ENCODE measurements around the gene ZNF282. TPM values are rescaled to one million over a fixed set of nuclear protein-coding genes. Genes with fewer than 3 reads are reported as not detected.

ZNF282 gene
- total RNA-seq, 1 experiment from 2014 or later, result 39.0 TPM

DNA sequence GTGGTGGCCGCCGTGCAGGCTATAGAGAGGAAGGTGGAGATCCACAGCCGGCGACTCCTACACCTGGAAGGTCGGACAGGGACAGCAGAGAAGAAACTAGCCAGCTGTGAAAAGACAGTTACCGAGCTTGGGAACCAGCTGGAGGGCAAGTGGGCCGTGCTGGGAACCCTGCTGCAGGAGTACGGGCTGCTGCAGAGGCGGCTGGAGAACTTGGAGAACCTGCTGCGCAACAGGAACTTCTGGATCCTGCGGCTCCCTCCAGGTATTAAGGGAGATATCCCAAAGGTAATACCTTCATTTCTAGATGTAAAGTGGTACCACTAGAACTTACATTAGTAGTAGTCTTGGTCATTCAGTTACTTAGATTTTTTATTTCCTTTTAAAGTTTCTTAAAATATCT lies 41.3 kb upstream of the ZNF282 start:
- Histone ChIP-seq H3K27me3 (ENCODE audit: insufficient read depth, low read length) (no peaks in the 10 kb centered on the region), H3K9me3 (ENCODE audit: control insufficient read depth, low read depth, low read length) (no peaks in the 10 kb centered on the region), H2BK5ac (ENCODE audit: insufficient read length, low read length) (no peak overlapping the region), H4K5ac (ENCODE audit: insufficient read length, low read depth, low read length) (no peak overlapping the region), H3K9ac (ENCODE audit: extremely low read depth, insufficient read length, low read length) (no peak overlapping the region), H3K14ac (ENCODE audit: insufficient read depth, low read length) (no peak overlapping the region), H3K79me2 (ENCODE audit: insufficient read depth, low read length) (peaks cover 55% of the 10 kb centered on the region), H4K8ac (replicated peaks; ENCODE audit: insufficient read length, low read depth, low read length) (no peak overlapping the region), H3K56ac (ENCODE audit: insufficient read length, low read depth, low read length) (no peak overlapping the region), H3K18ac (ENCODE audit: insufficient read length, low read depth, low read length) (no peak overlapping the region), H3K4me1 (ENCODE audit: insufficient read depth, low read length) (no peaks in the 10 kb centered on the region; the same call in 1 of the 2 replicates), H2AK5ac (ENCODE audit: insufficient read length, low read length) (no peak overlapping the region), H2BK120ac (ENCODE audit: low read depth, low read length, poor library complexity, severe bottlenecking) (no peak overlapping the region), H2AFZ (ENCODE audit: low read length) (no peak overlapping the region), H2BK12ac (ENCODE audit: insufficient read length, low read depth, low read length) (no peak overlapping the region), H3K4me2 (ENCODE audit: insufficient read depth, insufficient read length, low read length) (no peak overlapping the region), H4K20me1 (ENCODE audit: control insufficient read depth, insufficient read depth, insufficient read length) (no peaks in the 10 kb centered on the region), H3K79me1 (ENCODE audit: insufficient read depth, low read depth, low read length, poor library complexity, severe bottlenecking) (peaks cover 6% of the 10 kb centered on the region), H3K27ac (ENCODE audit: insufficient read length, low read depth, low read length) (no peak overlapping the region), H3K23ac (ENCODE audit: insufficient read length, low read depth, low read length) (no peak overlapping the region), H3K4ac (ENCODE audit: low read depth, low read length) (no peak overlapping the region), H3K23me2 (ENCODE audit: insufficient read length, low read depth, low read length, poor library complexity, severe bottlenecking) (no peaks in the 10 kb centered on the region), H3T11ph (ENCODE audit: low read length) (no peak overlapping the region), H4K91ac (ENCODE audit: insufficient read length, low read depth, low read length) (no peak overlapping the region), H2BK15ac (ENCODE audit: low read depth, low read length) (no peak overlapping the region), H2BK20ac (ENCODE audit: low read depth, low read length, poor library complexity, severe bottlenecking) (no peak overlapping the region)
- peaks cover 54 to 81% (median 54%) of the 10 kb centered on the region in 3 experiments for H3K36me3 Mint-ChIP-seq (ENCODE audit: insufficient read depth in 1 of 3, low read depth in 3 of 3)
- WGBS (ENCODE audit: extremely low coverage, insufficient read length, low lambda C conversion rate), result no CpG with 5 or more reads among the region's 11 CpGs
- no peak for DNase-seq
- H3K27ac Mint-ChIP-seq, result peak overlapping the region in 1 of 3 experiments; percentile 12; a peak in 1 of 7 replicates
- no peak for TF ChIP-seq CTCF (conservative IDR thresholded peaks at IDR 0.05)
- H3K4me1 Mint-ChIP-seq, result peaks cover 9 to 14% of the 10 kb centered on the region in 2 experiments
- H3K4me3 Mint-ChIP-seq, result no peak overlapping the region
- H3K9me3 Mint-ChIP-seq, result no peaks in the 10 kb centered on the region
- no peaks in the 10 kb centered on the region for H3K27me3 Mint-ChIP-seq (ENCODE audit: low read depth)

Data from H9 (cell line).